H9 (cell line): ENCODE measurements around the gene ALDH1A3. TPM values are rescaled to one million over a fixed set of nuclear protein-coding genes. Genes with fewer than 3 reads are reported as not detected.

Source experiments
- DNase-seq: peaks from one replicate; pipeline ENCODE4 v3.0.0-alpha.2; 2017
- H2AFZ ChIP-seq: one replicate; pipeline ENCODE4 v1.6.1; 2013; ENCODE audit warnings: mild to moderate bottlenecking, low read length, control low read depth, moderate library complexity
- H2AK5ac ChIP-seq: 2 replicates; pipeline ENCODE4 v1.6.1; 2013; ENCODE audit warnings: low read length, control low read depth, mixed read lengths; ENCODE audit not compliant: insufficient read length
- H2BK120ac ChIP-seq: one replicate; pipeline ENCODE4 v1.6.1; 2013; ENCODE audit warnings: low read depth, mild to moderate bottlenecking, low read length, control low read depth, inconsistent platforms; ENCODE audit not compliant: poor library complexity, severe bottlenecking
- H2BK12ac ChIP-seq: 2 replicates; pipeline ENCODE4 v1.6.1; 2013; ENCODE audit warnings: low read length, control low read depth, mixed read lengths, low read depth; ENCODE audit not compliant: insufficient read length
- H2BK15ac ChIP-seq: 2 replicates; pipeline ENCODE4 v1.6.1; 2013; ENCODE audit warnings: low read depth, low read length, control low read depth
- H2BK20ac ChIP-seq: one replicate; pipeline ENCODE4 v1.6.1; 2013; ENCODE audit warnings: low read depth, mild to moderate bottlenecking, low read length, control low read depth, inconsistent platforms; ENCODE audit not compliant: poor library complexity, severe bottlenecking
- H2BK5ac ChIP-seq: 2 replicates; pipeline ENCODE4 v1.6.1; 2013; ENCODE audit warnings: low read length, control low read depth, mixed read lengths; ENCODE audit not compliant: insufficient read length
- H3K14ac ChIP-seq: 2 replicates; pipeline ENCODE4 v1.6.1; 2013; ENCODE audit warnings: low read length, control low read depth; ENCODE audit not compliant: insufficient read depth
- H3K18ac ChIP-seq: 2 replicates; pipeline ENCODE4 v1.6.1; 2013; ENCODE audit warnings: low read depth, mild to moderate bottlenecking, mixed read lengths, low read length, control low read depth; ENCODE audit not compliant: insufficient read length
- H3K23ac ChIP-seq: 2 replicates; pipeline ENCODE4 v1.6.1; 2013; ENCODE audit warnings: low read length, control low read depth, mixed read lengths, low read depth; ENCODE audit not compliant: insufficient read length
- H3K23me2 ChIP-seq: 2 replicates; pipeline ENCODE4 v1.6.1; 2013; ENCODE audit warnings: low read depth, mild to moderate bottlenecking, mixed read lengths, low read length, control low read depth; ENCODE audit not compliant: insufficient read length, poor library complexity, severe bottlenecking
- H3K27ac ChIP-seq: 2 replicates; pipeline ENCODE4 v1.5.1; 2013; ENCODE audit warnings: low read length, control low read depth, mixed read lengths, low read depth; ENCODE audit not compliant: insufficient read length
- H3K27me3 ChIP-seq: 2 replicates; pipeline ENCODE4 v1.6.1; 2013; ENCODE audit warnings: low read length, control low read depth, inconsistent platforms; ENCODE audit not compliant: insufficient read depth
- H3K4ac ChIP-seq: 2 replicates; pipeline ENCODE4 v1.6.1; 2013; ENCODE audit warnings: low read depth, mild to moderate bottlenecking, control low read depth, inconsistent platforms, low read length, moderate library complexity
- H3K4me1 ChIP-seq: 2 replicates; pipeline ENCODE4 v1.6.1; 2013; ENCODE audit warnings: low read length, control low read depth, inconsistent platforms; ENCODE audit not compliant: insufficient read depth
- H3K4me2 ChIP-seq: 2 replicates; pipeline ENCODE4 v1.6.1; 2013; ENCODE audit warnings: low read length, control low read depth, mixed read lengths; ENCODE audit not compliant: insufficient read length, insufficient read depth
- H3K56ac ChIP-seq: 2 replicates; pipeline ENCODE4 v1.6.1; 2013; ENCODE audit warnings: low read depth, mild to moderate bottlenecking, mixed read lengths, low read length, control low read depth; ENCODE audit not compliant: insufficient read length
- H3K79me1 ChIP-seq: 2 replicates; pipeline ENCODE4 v1.6.1; 2013; ENCODE audit warnings: low read depth, mild to moderate bottlenecking, moderate library complexity, low read length, control low read depth, inconsistent platforms; ENCODE audit not compliant: insufficient read depth, poor library complexity, severe bottlenecking
- H3K79me2 ChIP-seq: 2 replicates; pipeline ENCODE4 v1.6.1; 2013; ENCODE audit warnings: low read length, control low read depth, inconsistent platforms; ENCODE audit not compliant: insufficient read depth
- H3K9ac ChIP-seq: 2 replicates; pipeline ENCODE4 v1.6.1; 2013; ENCODE audit warnings: low read length, control low read depth, mixed read lengths; ENCODE audit not compliant: insufficient read length; ENCODE audit errors: extremely low read depth
- H3K9me3 ChIP-seq: one replicate; pipeline ENCODE4 v1.6.1; 2013; ENCODE audit warnings: low read depth, low read length, inconsistent platforms; ENCODE audit not compliant: control insufficient read depth
- H3T11ph ChIP-seq: one replicate; pipeline ENCODE4 v1.6.1; 2013; ENCODE audit warnings: mild to moderate bottlenecking, low read length, control low read depth, inconsistent platforms
- H4K20me1 ChIP-seq: one replicate; pipeline ENCODE4 v1.6.1; 2013; ENCODE audit not compliant: control insufficient read depth, insufficient read length, insufficient read depth
- H4K5ac ChIP-seq: 2 replicates; pipeline ENCODE4 v1.6.1; 2013; ENCODE audit warnings: low read depth, mild to moderate bottlenecking, mixed read lengths, low read length, control low read depth; ENCODE audit not compliant: insufficient read length
- H4K8ac ChIP-seq: replicated peaks from 2 replicates; pipeline ENCODE4 v1.6.1; 2013; ENCODE audit warnings: low read length, control low read depth, mixed read lengths, low read depth; ENCODE audit not compliant: insufficient read length
- H4K91ac ChIP-seq: 2 replicates; pipeline ENCODE4 v1.6.1; 2013; ENCODE audit warnings: low read depth, mild to moderate bottlenecking, moderate library complexity, mixed read lengths, low read length, control low read depth; ENCODE audit not compliant: insufficient read length
- H3K27ac Mint-ChIP-seq, 3 experiments: 2 replicates in 2 of 3; 3 replicates in 1 of 3; pipeline ENCODE4 v1.8.0; 2020 to 2021; ENCODE audit warnings: mixed read lengths in 3 of 3, mild to moderate bottlenecking in 1 of 3, moderate library complexity in 1 of 3
- H3K27me3 Mint-ChIP-seq: 2 replicates; pipeline ENCODE4 v1.8.0; 2021; ENCODE audit warnings: low read depth, mild to moderate bottlenecking, moderate library complexity, mixed read lengths
- H3K36me3 Mint-ChIP-seq, 3 experiments: 2 replicates in 2 of 3; 3 replicates in 1 of 3; pipeline ENCODE4 v1.8.0; 2020 to 2021; ENCODE audit warnings: low read depth in 3 of 3, mixed read lengths in 3 of 3; ENCODE audit not compliant: insufficient read depth in 1 of 3
- H3K4me1 Mint-ChIP-seq, 2 experiments: 2 replicates each; pipeline ENCODE4 v1.8.0; 2020; ENCODE audit warnings: mixed read lengths in 2 of 2
- H3K4me3 Mint-ChIP-seq, 2 experiments: 2 replicates in 1 of 2; 3 replicates in 1 of 2; pipeline ENCODE4 v1.8.0; 2020 to 2021; ENCODE audit warnings: mild to moderate bottlenecking in 2 of 2, mixed read lengths in 2 of 2, moderate library complexity in 1 of 2
- H3K9me3 Mint-ChIP-seq, 2 experiments: 2 replicates in 1 of 2; 3 replicates in 1 of 2; pipeline ENCODE4 v1.8.0; 2020; ENCODE audit warnings: mild to moderate bottlenecking in 2 of 2, mixed read lengths in 2 of 2, moderate library complexity in 1 of 2
- WGBS: extraction: QIAGEN DNeasy Blood & Tissue Kit; methylation state at CpG from one replicate; pipeline ENCODE4 v1.1.7; 2013; ENCODE audit warnings: missing lambda C conversion rate, low lambda C conversion rate, mixed read lengths; ENCODE audit not compliant: insufficient read length; ENCODE audit errors: extremely low coverage; 5-methylcytosine and 5-hydroxymethylcytosine counted together
- total RNA-seq: library from RNA; stranded (reverse); gene quantifications from 2 replicates; pipeline ENCODE4 v1.2.1, GENCODE V29; 2021
- TF ChIP-seq, protein P1 (sequence below): fragments of 200-600 bp; sonication (generic); conservative IDR thresholded peaks from 3 replicates; pipeline ENCODE4 v1.8.0; 2021; ENCODE audit warnings: antibody characterized with exemption, mild to moderate bottlenecking

ALDH1A3 gene
- total RNA-seq, 1 experiment from 2014 or later, result 9.2 TPM

- no CpG with 5 or more reads among the region's 15 CpGs for WGBS
- H3K9me3 Mint-ChIP-seq, result peaks cover 10% of the 10 kb centered on the region in 2 experiments; a peak in 3 of 5 replicates
- no peak overlapping the region for H4K91ac ChIP-seq
Measured at GRCh38 chr15:100863796-100864267, 15.8 kb upstream of the ALDH1A3 start.

More at GRCh38 chr15:100863796-100864267, 15.8 kb upstream of the ALDH1A3 start:
- no peak overlapping the region for H2BK120ac ChIP-seq
- H3K14ac ChIP-seq, result no peak overlapping the region
- H2BK15ac ChIP-seq, result no peak overlapping the region
- no peak overlapping the region for H2BK20ac ChIP-seq
- no peak overlapping the region for H2AK5ac ChIP-seq
- H3K4me1 ChIP-seq, result no peaks in the 10 kb centered on the region
- H3T11ph ChIP-seq, result no peak overlapping the region
- H3K4me2 ChIP-seq, result no peak overlapping the region
- no peak overlapping the region for H3K27ac ChIP-seq
- no peaks in the 10 kb centered on the region for H3K79me2 ChIP-seq
- Mint-ChIP-seq H3K27ac (no peak overlapping the region), H3K36me3 (peaks cover 0 to 13% (median 3%) of the 10 kb centered on the region in 3 experiments; a peak in 3 of 7 replicates), H3K4me1 (peaks cover 7 to 10% of the 10 kb centered on the region in 2 experiments; a peak in 3 of 4 replicates), H3K27me3 (peaks cover 14% of the 10 kb centered on the region), H3K4me3 (no peak overlapping the region)
- no peak overlapping the region for H2BK5ac ChIP-seq
- H3K9ac ChIP-seq, result no peak overlapping the region
- H3K56ac ChIP-seq, result no peak overlapping the region
- no peaks in the 10 kb centered on the region; the same call in 1 of the 2 replicates for H3K27me3 ChIP-seq
- no peaks in the 10 kb centered on the region for H3K23me2 ChIP-seq
- TF ChIP-seq, protein P1, sequence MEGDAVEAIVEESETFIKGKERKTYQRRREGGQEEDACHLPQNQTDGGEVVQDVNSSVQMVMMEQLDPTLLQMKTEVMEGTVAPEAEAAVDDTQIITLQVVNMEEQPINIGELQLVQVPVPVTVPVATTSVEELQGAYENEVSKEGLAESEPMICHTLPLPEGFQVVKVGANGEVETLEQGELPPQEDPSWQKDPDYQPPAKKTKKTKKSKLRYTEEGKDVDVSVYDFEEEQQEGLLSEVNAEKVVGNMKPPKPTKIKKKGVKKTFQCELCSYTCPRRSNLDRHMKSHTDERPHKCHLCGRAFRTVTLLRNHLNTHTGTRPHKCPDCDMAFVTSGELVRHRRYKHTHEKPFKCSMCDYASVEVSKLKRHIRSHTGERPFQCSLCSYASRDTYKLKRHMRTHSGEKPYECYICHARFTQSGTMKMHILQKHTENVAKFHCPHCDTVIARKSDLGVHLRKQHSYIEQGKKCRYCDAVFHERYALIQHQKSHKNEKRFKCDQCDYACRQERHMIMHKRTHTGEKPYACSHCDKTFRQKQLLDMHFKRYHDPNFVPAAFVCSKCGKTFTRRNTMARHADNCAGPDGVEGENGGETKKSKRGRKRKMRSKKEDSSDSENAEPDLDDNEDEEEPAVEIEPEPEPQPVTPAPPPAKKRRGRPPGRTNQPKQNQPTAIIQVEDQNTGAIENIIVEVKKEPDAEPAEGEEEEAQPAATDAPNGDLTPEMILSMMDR, result no peak
- H3K4ac ChIP-seq, result no peak overlapping the region
- H3K18ac ChIP-seq, result no peak overlapping the region
- no peaks in the 10 kb centered on the region for H3K79me1 ChIP-seq
- H4K5ac ChIP-seq, result no peak overlapping the region
- H3K9me3 ChIP-seq, result no peaks in the 10 kb centered on the region
- H2BK12ac ChIP-seq, result no peak overlapping the region
- H3K23ac ChIP-seq, result no peak overlapping the region
- DNase-seq, result no peak
- no peaks in the 10 kb centered on the region for H4K20me1 ChIP-seq
- H2AFZ ChIP-seq, result no peak overlapping the region
- no peak overlapping the region for H4K8ac ChIP-seq
